IMR-90 (cell line): Measurements from ENCODE around the gene TSC1. TPM values are rescaled to one million over a fixed set of nuclear protein-coding genes. Genes with fewer than 3 reads are reported as not detected.

Experiments
- ATAC-seq: fragments of 200-7000 bp; cut with Tn5 transposase; 2 replicates; pipeline ENCODE4 v1.9.1; 2020; ENCODE audit warnings: low read depth, mild to moderate bottlenecking, moderate library complexity
- BruUV-seq: library from RNA; stranded (reverse); fragments of 400-500 nt; replicated peaks from 2 replicates; lab custom pipeline; 2021; lab: Mats Ljungman, UMichigan
- CTCF ChIA-PET: fragments of 300-600 bp; formaldehyde crosslinking; extraction: SDS; loops from one replicate; lab custom pipeline; 2021; ENCODE audit warnings: antibody characterized with exemption; lab: Yijun Ruan, JAX
- POLR2A ChIA-PET: fragments of 300-600 bp; sonication (Branson Sonifier 250); formaldehyde crosslinking; loops from one replicate; lab custom pipeline; 2022; ENCODE audit warnings: antibody characterized with exemption; ENCODE audit not compliant: unreplicated experiment; lab: Charles Lee
- DNase-seq: peaks from one replicate; pipeline ENCODE4 v3.0.0; 2013
- H2AFZ ChIP-seq: replicated peaks from 2 replicates; pipeline ENCODE3; 2013; ENCODE audit warnings: low read length, mild to moderate bottlenecking; ENCODE audit not compliant: poor library complexity
- H2AK5ac ChIP-seq: 2 replicates; pipeline ENCODE4 v1.6.1; 2013; ENCODE audit warnings: low read depth, low read length, inconsistent platforms
- H2AK9ac ChIP-seq: replicated peaks from 2 replicates; pipeline ENCODE3; 2013; ENCODE audit warnings: mild to moderate bottlenecking, low read depth, low read length, moderate library complexity; ENCODE audit not compliant: poor library complexity
- H2BK120ac ChIP-seq: 2 replicates; pipeline ENCODE4 v1.6.1; 2013; ENCODE audit warnings: low read depth, low read length, inconsistent platforms
- H2BK15ac ChIP-seq: 3 replicates; pipeline ENCODE4 v1.6.1; 2013; ENCODE audit warnings: low read depth, low read length, inconsistent platforms
- H2BK20ac ChIP-seq: 2 replicates; pipeline ENCODE4 v1.6.1; 2013; ENCODE audit warnings: low read depth, mild to moderate bottlenecking, inconsistent platforms, low read length, moderate library complexity
- H2BK5ac ChIP-seq: 2 replicates; pipeline ENCODE4 v1.6.1; 2013; ENCODE audit warnings: mild to moderate bottlenecking, low read depth, low read length, inconsistent platforms; ENCODE audit not compliant: poor library complexity, severe bottlenecking
- H3K14ac ChIP-seq: replicated peaks from 2 replicates; pipeline ENCODE4 v1.6.1; 2013; ENCODE audit warnings: low read depth, low read length, inconsistent platforms
- H3K18ac ChIP-seq: 2 replicates; pipeline ENCODE4 v1.6.1; 2013; ENCODE audit warnings: low read depth, low read length, control low read depth
- H3K23ac ChIP-seq: 2 replicates; pipeline ENCODE4 v1.6.1; 2013; ENCODE audit warnings: low read depth, low read length, inconsistent platforms
- H3K27ac ChIP-seq: 2 replicates; pipeline ENCODE4 v1.5.1; 2013; ENCODE audit warnings: mild to moderate bottlenecking, control low read depth, low read length; ENCODE audit not compliant: insufficient read depth
- H3K27me3 ChIP-seq: 2 replicates; pipeline ENCODE4 v1.6.1; 2013; ENCODE audit warnings: low read length; ENCODE audit not compliant: control insufficient read depth, insufficient read depth
- H3K36me3 ChIP-seq: 2 replicates; pipeline ENCODE4 v1.6.1; 2013; ENCODE audit warnings: low read length, mixed read lengths; ENCODE audit not compliant: control insufficient read depth, insufficient read depth
- H3K4ac ChIP-seq: 2 replicates; pipeline ENCODE4 v1.6.1; 2013; ENCODE audit warnings: low read depth, low read length, inconsistent platforms
- H3K4me1 ChIP-seq: 2 replicates; pipeline ENCODE4 v1.6.1; 2013; ENCODE audit warnings: low read length, mixed read lengths; ENCODE audit not compliant: control insufficient read depth, insufficient read depth
- H3K4me2 ChIP-seq: 2 replicates; pipeline ENCODE4 v1.6.1; 2013; ENCODE audit warnings: low read depth, mild to moderate bottlenecking, control low read depth, low read length, moderate library complexity
- H3K4me3 ChIP-seq: 2 replicates; pipeline ENCODE4 v1.5.1; 2013; ENCODE audit warnings: low read depth, mild to moderate bottlenecking, control low read depth, low read length, moderate library complexity; ENCODE audit not compliant: insufficient read depth
- H3K56ac ChIP-seq: 2 replicates; pipeline ENCODE4 v1.6.1; 2013; ENCODE audit warnings: low read length, inconsistent platforms; ENCODE audit not compliant: insufficient read depth; ENCODE audit errors: extremely low read depth
- H3K79me1 ChIP-seq, 2 experiments: 2 replicates each; pipeline ENCODE4 v1.6.1; 2013; ENCODE audit warnings: low read length in 2 of 2, inconsistent platforms in 1 of 2, low read depth in 1 of 2
- H3K9ac ChIP-seq: 2 replicates; pipeline ENCODE4 v1.6.1; 2013; ENCODE audit warnings: low read depth, low read length, control low read depth
- H3K9me1 ChIP-seq: 2 replicates; pipeline ENCODE4 v1.6.1; 2013; ENCODE audit warnings: low read length, inconsistent platforms; ENCODE audit not compliant: insufficient read depth
- H3K9me3 ChIP-seq: 2 replicates; pipeline ENCODE4 v1.6.1; 2013; ENCODE audit warnings: low read length; ENCODE audit not compliant: control insufficient read depth, insufficient read depth
- H4K20me1 ChIP-seq: 2 replicates; pipeline ENCODE4 v1.6.1; 2013; ENCODE audit warnings: low read length, inconsistent platforms; ENCODE audit not compliant: insufficient read depth
- H4K5ac ChIP-seq: 2 replicates; pipeline ENCODE4 v1.6.1; 2013; ENCODE audit warnings: mild to moderate bottlenecking, low read depth, low read length, control low read depth
- H4K8ac ChIP-seq, 2 experiments: 2 replicates each; pipeline ENCODE4 v1.6.1; 2013; ENCODE audit warnings: low read depth in 2 of 2, low read length in 2 of 2, control low read depth in 1 of 2, inconsistent platforms in 1 of 2
- H4K91ac ChIP-seq: 2 replicates; pipeline ENCODE4 v1.6.1; 2013; ENCODE audit warnings: low read depth, low read length, inconsistent platforms; ENCODE audit not compliant: insufficient read depth
- BHLHE40 ChIP-seq: fragments of 150-350 bp; IDR thresholded peaks from 2 replicates; pipeline ENCODE4 v1.6.1; 2016; ENCODE audit warnings: mild to moderate bottlenecking, low read depth, low read length
- CEBPB ChIP-seq: IDR thresholded peaks from 2 replicates; pipeline ENCODE4 v1.6.1; 2012; ENCODE audit warnings: low read depth, low read length, improper control_type of control experiment
- CHD1 ChIP-seq: IDR thresholded peaks from 2 replicates; pipeline ENCODE4 v1.6.1; 2012; ENCODE audit warnings: low read depth, low read length, improper control_type of control experiment
- CTCF ChIP-seq: conservative IDR thresholded peaks from 2 replicates; pipeline ENCODE4 v1.5.1; 2012; ENCODE audit warnings: mild to moderate bottlenecking, low read depth, low read length, improper control_type of control experiment
- FOS ChIP-seq: fragments of 150-350 bp; IDR thresholded peaks from 2 replicates; pipeline ENCODE4 v1.6.1; 2016; ENCODE audit warnings: low read depth, low read length
- MAFK ChIP-seq: IDR thresholded peaks from 2 replicates; pipeline ENCODE4 v1.6.1; 2012; ENCODE audit warnings: low read depth, low read length, improper control_type of control experiment
- MAZ ChIP-seq: IDR thresholded peaks from 2 replicates; pipeline ENCODE4 v1.6.1; 2012; ENCODE audit warnings: low read depth, mild to moderate bottlenecking, low read length, improper control_type of control experiment, moderate library complexity, borderline replicate concordance
- NFE2L2 ChIP-seq: fragments of 150-350 bp; IDR thresholded peaks from 2 replicates; pipeline ENCODE4 v1.6.1; 2016; ENCODE audit warnings: low read depth, mild to moderate bottlenecking, low read length
- POLR2A ChIP-seq: IDR thresholded peaks from 2 replicates; pipeline ENCODE4 v1.6.1; 2012; ENCODE audit warnings: mild to moderate bottlenecking, low read depth, low read length
- RAD21 ChIP-seq: IDR thresholded peaks from 2 replicates; pipeline ENCODE4 v1.6.1; 2012; ENCODE audit warnings: low read length, improper control_type of control experiment
- SMC3 ChIP-seq: fragments of 150-350 bp; IDR thresholded peaks from 2 replicates; pipeline ENCODE4 v1.6.1; 2016; ENCODE audit warnings: low read depth, mild to moderate bottlenecking, antibody characterized with exemption, low read length, moderate library complexity
- WGBS, 2 experiments: methylation state at CpG; one replicate each; pipeline versions ENCODE4 v1.1.5 to v1.1.7; 2013; ENCODE audit warnings: missing lambda C conversion rate in 2 of 2; ENCODE audit not compliant: insufficient read length in 1 of 2; ENCODE audit errors: extremely low coverage in 2 of 2; 5-methylcytosine and 5-hydroxymethylcytosine counted together
- dilution Hi-C: fragments of 300-500 bp; cut with HindIII; formaldehyde crosslinking; loops from one replicate; pipeline ENCODE4 v1.14.3; 2018; ENCODE audit warnings: low sequenced_read_pairs; ENCODE audit not compliant: unreplicated experiment
- in situ Hi-C: fragments of 300-500 bp; cut with MboI; formaldehyde crosslinking; loops from 3 replicates; pipeline ENCODE4 v1.14.3; 2019; ENCODE audit warnings: low sequenced_read_pairs, inconsistent platforms, mixed read lengths
- intact Hi-C: fragments of 100-400 bp; cut with micrococcal nuclease; formaldehyde crosslinking; loops from 2 replicates; pipeline ENCODE4 v1.10.0; 2022
- polyA plus RNA-seq, 3 experiments: library from polyadenylated mRNA; depleted of rRNA; stranded (reverse); fragments of >200 nt; gene quantifications; 2 replicates each; pipeline ENCODE4 v1.2.3, GENCODE V29; 2012; ENCODE audit warnings: low replicate concordance in 1 of 3
- total RNA-seq: library from RNA; depleted of rRNA; stranded (reverse); fragments of >200 nt; gene quantifications from 2 replicates; pipeline ENCODE4 v1.2.3, GENCODE V29; 2012
- TF ChIP-seq, protein P1 (sequence below): fragments of 150-350 bp; IDR thresholded peaks from 2 replicates; pipeline ENCODE4 v1.6.1; 2016; ENCODE audit warnings: low read depth, mild to moderate bottlenecking, low read length, moderate library complexity, borderline replicate concordance

TSC1 gene
- total and polyA plus RNA-seq, 2 of the 4 experiments (the other 2 are of a cell fraction) = 25.7 to 56.3 TPM

DNA sequence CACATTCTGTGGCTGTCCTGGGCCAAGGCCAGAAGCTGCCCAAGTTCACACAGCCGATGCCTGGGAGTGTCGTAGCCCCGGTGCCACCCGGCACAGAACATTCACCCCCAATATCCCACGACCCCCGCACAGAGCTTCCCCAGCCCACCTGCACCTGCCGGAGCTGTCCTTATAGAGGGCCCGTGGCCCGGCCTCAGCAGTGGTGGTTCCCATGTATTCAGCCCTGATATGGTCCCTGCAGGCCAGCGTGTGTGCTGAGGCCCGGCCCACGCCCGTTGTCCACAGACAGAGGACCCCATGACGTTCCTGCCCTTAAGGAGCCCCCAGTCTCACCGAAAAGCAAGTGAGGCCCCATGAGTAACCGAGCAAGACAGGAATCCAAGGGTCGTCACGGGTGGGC is 28.8 kb upstream of the TSC1 start:
- DNase-seq = no peak
- Histone ChIP-seq H4K8ac (no peak overlapping the region), H4K91ac (no peak overlapping the region), H3K56ac (no peak overlapping the region), H3K36me3 (no peaks in the 10 kb centered on the region), H2BK5ac (no peak overlapping the region), H3K14ac (no peak overlapping the region), H3K9ac (no peak overlapping the region), H3K18ac (no peak overlapping the region), H2BK15ac (no peak overlapping the region), H3K4me3 (no peak overlapping the region), H3K23ac (no peak overlapping the region), H2BK120ac (no peak overlapping the region), H2BK20ac (no peak overlapping the region), H3K27me3 (peaks cover 47% of the 10 kb centered on the region), H4K20me1 (no peaks in the 10 kb centered on the region), H3K9me1 (no peaks in the 10 kb centered on the region), H3K4ac (no peak overlapping the region), H4K5ac (no peak overlapping the region), H3K9me3 (no peaks in the 10 kb centered on the region), H2AFZ (no peak overlapping the region), H2AK5ac (no peak overlapping the region), H2AK9ac (no peak overlapping the region), H3K4me2 (no peak overlapping the region), H3K79me1 (no peaks in the 10 kb centered on the region), H3K4me1 (no peaks in the 10 kb centered on the region), H3K27ac (no peak overlapping the region)
- WGBS, 2 experiments = 76% methylated on average over 12 of the region's 18 CpGs; no CpG with 5 or more reads in 1 of the 2 experiments
- in situ Hi-C loops = no loop called here
- dilution Hi-C loops = no loop called here
- no peak for TF ChIP-seq MAZ
- TF ChIP-seq FOS = no peak
- TF ChIP-seq, protein P1, sequence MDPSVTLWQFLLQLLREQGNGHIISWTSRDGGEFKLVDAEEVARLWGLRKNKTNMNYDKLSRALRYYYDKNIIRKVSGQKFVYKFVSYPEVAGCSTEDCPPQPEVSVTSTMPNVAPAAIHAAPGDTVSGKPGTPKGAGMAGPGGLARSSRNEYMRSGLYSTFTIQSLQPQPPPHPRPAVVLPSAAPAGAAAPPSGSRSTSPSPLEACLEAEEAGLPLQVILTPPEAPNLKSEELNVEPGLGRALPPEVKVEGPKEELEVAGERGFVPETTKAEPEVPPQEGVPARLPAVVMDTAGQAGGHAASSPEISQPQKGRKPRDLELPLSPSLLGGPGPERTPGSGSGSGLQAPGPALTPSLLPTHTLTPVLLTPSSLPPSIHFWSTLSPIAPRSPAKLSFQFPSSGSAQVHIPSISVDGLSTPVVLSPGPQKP = no peak
- no peak for TF ChIP-seq CEBPB
- TF ChIP-seq MAFK = no peak
- TF ChIP-seq RAD21 = no peak
- TF ChIP-seq BHLHE40 = no peak
- TF ChIP-seq CTCF = no peak
- no peak for TF ChIP-seq SMC3
- TF ChIP-seq NFE2L2 = no peak
- no peak for TF ChIP-seq POLR2A
- TF ChIP-seq CHD1 = no peak
- ATAC-seq = no peak
- BruUV-seq = no TSS peak
- ChIA-PET CTCF (no interaction called here), POLR2A (no interaction called here)
- intact Hi-C loops = loop anchor here (5.0 kb wide), 1 partner anchor 71 kb away; no protein-coding TSS in a partner anchor
